AG04450 (cell line): ENCODE measurements around the gene ANAPC15. TPM values are rescaled to one million over a fixed set of nuclear protein-coding genes. Genes with fewer than 3 reads are reported as not detected.

ENCODE experiments used
- CTCF ChIA-PET: fragments of 300-600, 350-600 bp; formaldehyde crosslinking; extraction: SDS; loops from one replicate; lab custom pipeline; 2022; ENCODE audit warnings: antibody characterized with exemption, inconsistent platforms; lab: Charles Lee
- POLR2A ChIA-PET: fragments of 350-600 bp; formaldehyde crosslinking; extraction: SDS; loops from one replicate; lab custom pipeline; 2021; ENCODE audit warnings: antibody characterized with exemption, inconsistent platforms; lab: Yijun Ruan, JAX
- DNase-seq: peaks from one replicate; pipeline ENCODE4 v3.0.0-alpha.2; 2011; ENCODE audit warnings: low read depth, low spot score
- H3K27ac ChIP-seq: one replicate; pipeline ENCODE4 v1.5.1; 2012; ENCODE audit warnings: low read depth, low read length, control low read depth
- H3K27me3 ChIP-seq: one replicate; pipeline ENCODE4 v1.6.0; 2012; ENCODE audit warnings: low read length; ENCODE audit not compliant: control insufficient read depth, insufficient read depth
- H3K4me3 ChIP-seq: 2 replicates; pipeline ENCODE4 v1.5.1; 2011; ENCODE audit warnings: mild to moderate bottlenecking, low read depth, low read length, control low read depth
- H3K9me3 ChIP-seq: 2 replicates; pipeline ENCODE4 v1.5.1; 2012; ENCODE audit warnings: low read length; ENCODE audit not compliant: control insufficient read depth, insufficient read depth
- polyA plus RNA-seq: library from polyadenylated mRNA; depleted of rRNA; stranded (reverse); fragments of >200 nt; gene quantifications from 2 replicates; pipeline ENCODE4 v1.2.3, GENCODE V29; 2011
- TF ChIP-seq, protein P1 (sequence below): IDR thresholded peaks from 2 replicates; pipeline ENCODE4 v1.5.1; 2011; ENCODE audit warnings: low read depth, low read length, control low read depth, inconsistent platforms

The ANAPC15 gene
- polyA plus RNA-seq, 1 experiment = 54.5 TPM

DNA sequence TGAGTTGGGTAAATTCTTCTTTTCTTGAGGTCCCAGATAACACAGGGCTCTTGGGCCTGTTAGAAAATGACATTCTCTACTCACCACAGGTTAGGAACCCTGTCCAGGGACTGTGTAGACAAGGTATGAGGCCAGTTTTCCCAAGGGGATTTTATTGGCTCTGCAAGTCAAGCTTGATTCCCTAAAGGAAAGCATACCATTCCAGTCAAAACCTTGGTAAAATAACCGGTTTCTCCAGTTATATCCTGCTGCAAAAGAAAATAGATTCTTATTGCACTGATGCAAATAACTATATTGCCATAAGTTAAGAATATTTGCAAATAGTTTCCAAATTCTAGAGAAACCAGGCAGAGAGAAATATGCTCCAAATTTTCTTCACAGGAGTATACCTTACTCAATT, 13.5 kb upstream of the ANAPC15 start:
- ChIA-PET CTCF (interaction anchor here (0.6 to 1.3 kb wide), 3 partner anchors 17 to 57 kb away, joined by 3 to 4 read pairs (median 3); no protein-coding TSS in a partner anchor), POLR2A (no interaction called here)
- TF ChIP-seq, protein P1, sequence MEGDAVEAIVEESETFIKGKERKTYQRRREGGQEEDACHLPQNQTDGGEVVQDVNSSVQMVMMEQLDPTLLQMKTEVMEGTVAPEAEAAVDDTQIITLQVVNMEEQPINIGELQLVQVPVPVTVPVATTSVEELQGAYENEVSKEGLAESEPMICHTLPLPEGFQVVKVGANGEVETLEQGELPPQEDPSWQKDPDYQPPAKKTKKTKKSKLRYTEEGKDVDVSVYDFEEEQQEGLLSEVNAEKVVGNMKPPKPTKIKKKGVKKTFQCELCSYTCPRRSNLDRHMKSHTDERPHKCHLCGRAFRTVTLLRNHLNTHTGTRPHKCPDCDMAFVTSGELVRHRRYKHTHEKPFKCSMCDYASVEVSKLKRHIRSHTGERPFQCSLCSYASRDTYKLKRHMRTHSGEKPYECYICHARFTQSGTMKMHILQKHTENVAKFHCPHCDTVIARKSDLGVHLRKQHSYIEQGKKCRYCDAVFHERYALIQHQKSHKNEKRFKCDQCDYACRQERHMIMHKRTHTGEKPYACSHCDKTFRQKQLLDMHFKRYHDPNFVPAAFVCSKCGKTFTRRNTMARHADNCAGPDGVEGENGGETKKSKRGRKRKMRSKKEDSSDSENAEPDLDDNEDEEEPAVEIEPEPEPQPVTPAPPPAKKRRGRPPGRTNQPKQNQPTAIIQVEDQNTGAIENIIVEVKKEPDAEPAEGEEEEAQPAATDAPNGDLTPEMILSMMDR = no peak
- no peak overlapping the region for H3K4me3 ChIP-seq
- H3K27me3 ChIP-seq = no peaks in the 10 kb centered on the region
- no peak overlapping the region for H3K27ac ChIP-seq
- no peak for DNase-seq
- H3K9me3 ChIP-seq = peaks cover 11% of the 10 kb centered on the region

DNA sequence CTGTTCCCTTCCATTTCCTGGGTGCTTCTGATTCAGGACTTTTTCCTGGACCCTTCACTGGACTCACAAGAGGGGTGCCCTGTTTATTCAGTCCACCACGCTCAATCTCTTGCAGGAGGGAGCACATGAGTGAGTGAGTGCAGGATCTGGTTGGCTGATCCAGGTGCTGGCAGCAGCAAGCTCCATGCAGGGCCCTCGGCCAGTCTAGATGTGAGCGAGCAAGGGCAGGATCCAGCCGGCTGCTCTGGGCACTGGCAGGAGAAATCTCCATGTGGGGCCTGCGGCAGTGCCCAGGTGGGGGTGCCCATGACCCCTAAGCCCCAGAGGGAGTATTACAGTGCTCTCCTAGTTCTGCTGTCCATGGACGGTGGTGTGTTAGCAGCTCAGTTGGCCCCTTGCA, 11.6 kb upstream of the ANAPC15 start:
- TF ChIP-seq, protein P1 = no peak
- no peak for DNase-seq
- Histone ChIP-seq H3K9me3 (peaks cover 11% of the 10 kb centered on the region), H3K4me3 (no peak overlapping the region), H3K27ac (no peak overlapping the region), H3K27me3 (no peaks in the 10 kb centered on the region)
- POLR2A ChIA-PET = no interaction called here
- CTCF ChIA-PET = no interaction called here

DNA sequence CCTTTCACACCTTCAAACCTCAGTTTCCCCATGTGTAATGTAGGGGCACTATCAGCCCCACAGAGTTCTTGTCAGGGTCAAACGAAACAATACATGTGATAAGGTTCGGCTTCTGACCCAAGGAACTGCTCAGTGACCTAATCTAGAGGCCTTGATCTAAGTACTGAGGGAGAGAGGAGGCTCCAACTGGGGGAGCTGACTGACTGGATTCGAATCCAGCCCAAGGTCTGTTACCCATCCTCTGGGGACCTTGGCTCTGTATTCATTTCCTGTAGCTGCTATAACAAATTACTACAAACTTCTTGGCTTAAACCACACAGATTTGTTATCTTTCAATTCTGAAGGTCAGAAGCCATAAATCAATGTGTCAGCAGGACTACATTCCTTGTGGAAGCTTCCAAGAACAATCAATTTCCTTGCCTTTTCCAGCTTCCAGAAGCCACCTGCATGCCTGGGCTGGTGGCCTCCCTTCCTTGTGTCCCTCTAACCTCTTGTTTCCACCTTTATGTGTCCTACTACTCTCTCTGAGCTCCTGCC, 10.7 kb upstream of the ANAPC15 start:
- Histone ChIP-seq H3K4me3 (no peak overlapping the region), H3K27ac (no peak overlapping the region), H3K9me3 (peaks cover 3% of the 10 kb centered on the region; the same call in 1 of the 2 replicates), H3K27me3 (no peaks in the 10 kb centered on the region)
- CTCF ChIA-PET = interaction anchor here (0.9 to 1.2 kb wide), 2 partner anchors 20 to 98 kb away, joined by 3 to 4 read pairs; no protein-coding TSS in a partner anchor
- DNase-seq = no peak
- POLR2A ChIA-PET = no interaction called here
- TF ChIP-seq, protein P1 = no peak

DNA sequence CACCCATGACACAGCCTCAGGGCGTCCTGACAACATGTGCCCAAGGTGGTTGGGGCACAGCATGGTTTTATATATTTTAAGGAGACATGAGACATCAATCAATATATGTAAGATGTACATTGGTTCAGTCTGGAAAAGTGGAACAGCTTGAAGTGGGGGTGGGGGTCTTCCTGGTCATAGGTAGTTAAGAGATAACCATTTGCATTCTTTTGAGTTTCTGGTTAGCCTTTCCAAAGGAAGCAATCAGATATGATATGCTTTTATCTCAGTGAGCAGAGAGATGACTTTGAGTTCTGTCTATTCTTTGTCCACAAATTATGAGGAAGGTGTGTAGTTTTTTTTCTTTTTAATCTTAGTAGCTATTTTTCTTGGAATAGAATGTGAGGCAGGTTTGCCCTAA, 10.1 kb upstream of the ANAPC15 start:
- ChIA-PET CTCF (interaction anchor here (0.9 to 1.2 kb wide), 2 partner anchors 21 to 97 kb away, joined by 3 to 4 read pairs; no protein-coding TSS in a partner anchor), POLR2A (no interaction called here)
- DNase-seq = no peak

DNA sequence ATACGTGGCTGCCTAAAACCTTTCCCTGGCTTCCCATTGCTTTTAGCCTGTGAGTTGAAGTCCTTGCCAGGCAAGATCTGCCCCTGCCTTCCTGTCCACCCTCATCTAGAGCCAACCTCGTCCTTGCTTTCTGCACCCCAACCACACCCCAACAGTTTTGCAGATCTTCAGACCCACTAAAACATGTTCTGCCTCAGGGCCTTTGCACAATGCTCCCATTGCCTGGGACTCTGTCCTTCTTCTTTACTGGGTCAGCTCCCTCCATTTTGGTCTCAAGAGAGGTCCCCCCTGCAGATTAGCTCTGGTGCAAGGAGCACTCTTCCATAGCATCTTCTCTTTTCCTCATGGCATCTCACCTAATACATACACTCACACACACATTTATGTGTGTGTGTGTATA, 8.4 kb upstream of the ANAPC15 start:
- ChIA-PET CTCF (no interaction called here), POLR2A (no interaction called here)
- H3K4me3 ChIP-seq = no peak overlapping the region
- no peak overlapping the region for H3K27ac ChIP-seq
- no peaks in the 10 kb centered on the region for H3K27me3 ChIP-seq
- no peak for DNase-seq
- H3K9me3 ChIP-seq = peaks cover 3% of the 10 kb centered on the region; the same call in 1 of the 2 replicates
- TF ChIP-seq, protein P1 = no peak

More for the DNA sequence above, 10.1 kb upstream of the ANAPC15 start:
- Histone ChIP-seq H3K4me3 (no peak overlapping the region), H3K9me3 (peaks cover 3% of the 10 kb centered on the region; the same call in 1 of the 2 replicates), H3K27me3 (no peaks in the 10 kb centered on the region), H3K27ac (no peak overlapping the region)
- TF ChIP-seq, protein P1 = no peak
